Stimulated activated CD8-positive, alpha-beta memory T cell treated with anti-CD3 and anti-CD28 coated beads, Interleukin-7, amount 100 ng/mL, for 4 hours (primary cell): Measurements from ENCODE around the gene TMEM198.

ENCODE experiments used
- DNase-seq, 2 donors: peaks; one replicate each; pipeline ENCODE4 v3.0.0-alpha.2; 2020; ENCODE audit warnings: low read depth in 2 of 2

The TMEM198 gene

DNA sequence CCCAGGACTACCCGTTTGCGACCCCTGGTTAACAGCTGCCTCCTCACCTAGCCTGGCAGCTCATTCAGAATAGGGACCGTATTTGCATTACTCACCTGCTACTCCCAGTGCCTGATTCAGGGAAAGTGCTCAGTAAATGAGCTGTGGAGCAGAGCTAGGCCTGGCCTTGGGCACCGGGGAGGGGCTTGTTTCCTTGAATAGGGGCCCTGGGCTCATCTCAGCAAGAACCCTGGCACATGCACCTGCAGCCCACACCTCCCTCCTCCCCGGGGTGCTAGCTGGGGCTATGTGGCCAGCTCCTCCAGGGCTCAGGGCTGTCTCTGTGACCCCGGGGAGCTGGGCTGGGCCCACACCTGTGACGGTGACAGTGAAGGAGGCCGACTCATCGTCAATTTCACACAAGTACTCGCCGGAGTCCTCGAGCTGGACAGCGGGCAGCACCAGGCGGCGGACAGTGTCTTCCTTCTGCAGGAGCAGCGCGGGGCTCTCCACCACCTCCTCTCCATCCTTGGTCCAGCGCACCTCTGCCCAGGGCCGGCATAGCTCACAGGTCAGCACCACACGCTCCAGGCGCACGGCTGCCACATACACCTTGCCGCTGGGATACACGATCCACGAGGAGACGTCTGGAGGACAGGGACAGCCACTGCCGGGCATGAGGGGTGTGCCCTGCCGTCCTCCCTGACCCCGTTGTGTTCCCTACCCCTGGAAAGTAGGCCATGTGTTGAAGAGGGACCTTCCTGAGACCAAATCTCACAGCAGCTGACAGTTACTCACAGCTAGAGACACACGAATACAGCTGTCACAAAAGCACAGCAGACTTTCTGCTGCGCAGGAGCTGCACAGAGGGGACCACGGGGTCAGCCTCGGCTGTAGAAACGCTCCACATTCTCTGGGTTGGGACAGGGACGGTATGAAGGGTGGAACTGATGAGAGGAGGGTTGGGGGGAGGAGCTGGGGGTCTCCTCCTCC, 18.5 kb downstream of the TMEM198 start:
- DNase-seq: no peak

DNA sequence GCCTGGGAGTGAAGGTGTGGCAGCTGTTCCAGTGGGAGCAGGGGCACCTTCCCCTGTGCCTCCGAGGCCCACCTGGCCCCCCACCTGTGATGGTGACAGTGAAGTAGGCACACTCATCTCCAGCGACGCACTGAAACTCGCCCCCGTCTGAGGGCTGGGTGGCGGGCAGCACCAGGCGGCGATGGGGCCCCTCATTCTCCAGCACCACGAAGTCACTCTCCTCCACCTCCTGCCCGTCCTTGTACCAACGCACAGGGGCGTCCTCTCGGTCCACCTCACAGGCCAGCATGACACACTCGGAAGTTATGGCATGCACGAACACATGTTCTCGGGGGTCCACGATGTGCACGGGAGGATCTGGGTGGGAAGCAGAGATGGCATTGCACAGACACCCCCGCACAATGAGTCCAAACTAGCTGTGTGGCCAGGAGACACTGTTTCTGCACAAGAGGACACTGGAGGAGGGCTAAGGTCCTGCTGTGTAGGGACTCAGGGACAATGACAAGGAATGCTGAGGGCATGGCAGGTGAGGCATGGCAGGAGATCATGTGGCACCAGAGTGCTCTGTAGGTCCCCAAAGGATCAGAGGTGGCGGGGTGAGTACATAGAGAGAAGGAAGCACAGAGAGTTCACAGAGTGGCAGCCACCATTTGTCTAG, 19.6 kb downstream of the TMEM198 start:
- no peak for DNase-seq

DNA sequence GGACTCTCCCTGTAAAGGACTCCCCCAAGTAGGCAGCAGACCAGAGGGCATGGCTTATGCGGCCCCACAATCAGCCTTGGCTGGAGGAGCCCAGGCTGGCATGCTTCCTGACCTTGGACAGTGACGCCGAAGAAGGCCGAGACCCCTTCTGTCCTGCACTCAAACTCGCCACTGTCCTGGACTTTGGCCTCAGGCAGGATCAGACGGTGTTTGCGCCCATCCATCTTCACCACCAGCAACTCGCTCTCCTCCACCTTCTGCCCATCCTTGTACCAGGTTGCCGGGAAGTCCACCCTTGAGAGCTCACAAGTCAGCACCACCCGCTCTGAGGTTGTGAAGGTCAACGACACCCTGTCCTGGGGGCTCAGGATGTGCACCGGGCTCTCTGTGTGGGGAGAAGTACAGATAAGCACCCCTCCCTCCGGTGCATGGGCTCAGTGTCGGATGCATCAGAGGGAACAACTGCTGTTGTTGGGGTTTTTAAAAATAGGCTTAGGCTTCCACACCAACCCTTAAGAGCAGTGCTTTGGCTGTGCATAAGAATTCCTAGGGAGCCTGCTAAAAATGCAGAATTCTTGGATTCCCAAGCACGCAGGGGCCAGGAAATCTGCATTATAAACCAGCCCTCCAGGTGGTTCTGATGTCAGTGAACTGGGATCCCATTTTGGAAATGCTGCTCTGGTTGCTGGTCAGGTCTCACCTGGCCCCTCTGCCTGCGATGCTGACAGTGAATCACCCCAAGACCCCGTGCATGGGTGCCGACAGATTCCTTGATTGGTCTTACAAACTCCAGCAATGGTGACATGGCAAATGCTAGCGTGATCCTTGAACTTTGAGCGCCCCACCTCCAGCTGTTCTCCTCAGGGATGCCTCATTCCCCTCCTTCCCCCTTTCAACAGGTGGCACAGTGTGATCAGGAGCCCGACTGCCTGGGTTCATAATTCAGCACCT, 21.6 kb downstream of the TMEM198 start:
- DNase-seq: no peak

DNA sequence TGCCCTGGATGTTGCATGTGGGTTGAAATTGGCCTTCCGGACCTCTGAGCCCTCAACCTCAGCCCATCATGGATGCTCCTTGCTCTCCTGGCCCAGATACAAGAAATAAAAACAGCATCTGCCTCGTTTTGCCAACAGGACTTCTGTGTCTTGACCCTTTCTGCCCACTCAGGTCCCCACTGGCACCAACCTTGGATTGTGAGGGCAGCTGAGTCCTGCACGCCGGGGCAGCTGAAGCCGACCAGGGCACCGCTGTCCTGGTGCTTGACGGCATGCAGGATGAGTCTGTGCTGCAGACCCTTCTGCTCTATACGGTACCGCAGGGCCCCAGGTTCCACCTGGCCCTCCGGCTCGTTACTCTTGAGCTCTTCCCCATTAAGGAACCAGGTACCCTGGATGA, 22.8 kb downstream of the TMEM198 start:
- no peak for DNase-seq

- DNase-seq: no peak
Measured at GRCh38 chr2:219567131-219567530, 23.3 kb downstream of the TMEM198 start.

DNA sequence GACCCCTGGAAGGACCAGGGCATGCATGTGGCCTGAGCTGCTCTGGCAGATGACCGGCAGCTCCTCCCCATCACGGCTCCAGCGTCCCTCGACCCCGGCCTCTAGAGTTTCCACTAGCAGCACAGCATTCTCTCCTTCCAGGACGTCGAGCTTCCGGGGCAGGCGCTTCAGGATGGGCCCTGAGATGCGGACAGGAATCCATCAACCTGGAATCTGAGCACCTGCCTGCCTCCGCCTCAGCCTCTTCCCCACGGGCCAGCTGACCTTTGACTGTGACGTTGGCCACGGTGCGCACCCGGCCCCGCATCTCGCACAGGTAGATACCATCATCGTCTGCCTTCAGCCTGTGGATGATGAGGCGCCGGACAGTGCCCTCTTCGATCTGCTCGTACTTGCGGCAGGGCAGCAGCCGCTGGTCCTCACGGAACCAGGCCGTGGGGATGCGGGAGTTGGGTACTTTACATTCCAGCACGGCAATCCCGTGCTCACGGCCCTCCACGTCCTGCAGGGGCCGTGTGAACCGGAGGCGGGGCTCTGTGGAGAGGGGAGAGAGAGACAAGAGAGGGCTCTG, 24.0 kb downstream of the TMEM198 start:
- no peak for DNase-seq

DNA sequence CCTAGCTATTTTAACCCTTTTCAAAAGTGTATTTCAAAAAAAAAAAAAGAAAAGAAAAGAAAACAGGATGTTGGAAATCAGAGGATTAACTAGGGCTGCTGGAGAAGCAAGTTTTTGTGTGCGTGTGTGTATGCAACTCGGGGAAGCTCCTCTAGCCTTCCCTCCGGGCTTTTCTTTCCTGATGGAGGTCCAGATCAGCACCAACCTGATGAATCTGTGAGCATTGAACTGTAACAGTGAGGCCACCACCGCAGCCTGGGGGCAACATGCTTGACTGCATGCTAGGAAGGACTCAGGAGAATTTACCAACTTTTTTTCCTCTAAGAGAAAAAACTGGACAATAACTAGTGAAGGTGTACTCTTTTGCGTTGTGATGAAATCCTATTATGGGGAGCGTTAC, 25.2 kb downstream of the TMEM198 start:
- DNase-seq: no peak

GRCh38 chr2:219569635-219570034, 25.8 kb downstream of the TMEM198 start:
- DNase-seq: no peak

DNA sequence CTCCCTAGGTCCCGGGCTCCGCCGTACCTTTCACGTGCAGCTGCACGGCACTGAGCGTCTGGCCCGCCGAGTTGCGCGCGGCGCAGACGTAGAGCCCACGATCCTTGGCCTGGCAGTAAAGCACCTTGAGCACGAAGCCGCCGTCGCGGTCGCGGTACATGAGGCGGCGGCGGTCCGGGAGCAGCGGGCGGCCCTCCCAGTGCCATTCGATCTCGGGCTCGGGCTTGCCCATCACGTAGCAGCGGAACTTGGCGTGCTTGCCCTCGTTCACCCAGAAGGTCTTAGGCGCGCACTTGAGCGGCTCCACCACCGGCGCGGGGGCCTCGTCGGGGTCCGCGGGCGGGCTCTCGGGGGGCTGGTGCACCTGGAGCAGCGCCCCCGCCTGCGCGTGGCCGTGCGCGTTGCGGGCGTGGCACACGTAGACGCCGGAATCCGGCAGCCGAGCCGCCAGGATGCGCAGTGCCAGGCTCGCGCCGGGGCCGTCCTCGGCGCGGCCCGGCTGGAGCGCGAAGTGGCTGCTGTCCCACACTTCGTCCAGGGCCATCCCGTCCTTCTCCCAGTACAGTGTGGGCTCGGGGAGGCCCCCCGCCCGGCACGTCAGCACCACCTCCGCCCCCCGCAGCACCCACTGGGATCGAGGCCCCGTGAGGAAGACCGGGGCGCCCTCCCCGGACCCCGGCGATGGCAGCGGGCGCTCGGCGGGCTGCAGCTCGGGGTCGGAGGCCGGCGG, 26.5 kb downstream of the TMEM198 start:
- no peak for DNase-seq

- no peak for DNase-seq
Measured at GRCh38 chr2:219570924-219571310, 27.1 kb downstream of the TMEM198 start.

- no peak for DNase-seq
Measured at GRCh38 chr2:219571311-219572236, 27.7 kb downstream of the TMEM198 start, which contains the start of gene OBSL1. Gene OBSL1, minus strand, starts transcription at chr2:219571539. Its CDS starts 307 bp downstream, at chr2:219571232.

DNA sequence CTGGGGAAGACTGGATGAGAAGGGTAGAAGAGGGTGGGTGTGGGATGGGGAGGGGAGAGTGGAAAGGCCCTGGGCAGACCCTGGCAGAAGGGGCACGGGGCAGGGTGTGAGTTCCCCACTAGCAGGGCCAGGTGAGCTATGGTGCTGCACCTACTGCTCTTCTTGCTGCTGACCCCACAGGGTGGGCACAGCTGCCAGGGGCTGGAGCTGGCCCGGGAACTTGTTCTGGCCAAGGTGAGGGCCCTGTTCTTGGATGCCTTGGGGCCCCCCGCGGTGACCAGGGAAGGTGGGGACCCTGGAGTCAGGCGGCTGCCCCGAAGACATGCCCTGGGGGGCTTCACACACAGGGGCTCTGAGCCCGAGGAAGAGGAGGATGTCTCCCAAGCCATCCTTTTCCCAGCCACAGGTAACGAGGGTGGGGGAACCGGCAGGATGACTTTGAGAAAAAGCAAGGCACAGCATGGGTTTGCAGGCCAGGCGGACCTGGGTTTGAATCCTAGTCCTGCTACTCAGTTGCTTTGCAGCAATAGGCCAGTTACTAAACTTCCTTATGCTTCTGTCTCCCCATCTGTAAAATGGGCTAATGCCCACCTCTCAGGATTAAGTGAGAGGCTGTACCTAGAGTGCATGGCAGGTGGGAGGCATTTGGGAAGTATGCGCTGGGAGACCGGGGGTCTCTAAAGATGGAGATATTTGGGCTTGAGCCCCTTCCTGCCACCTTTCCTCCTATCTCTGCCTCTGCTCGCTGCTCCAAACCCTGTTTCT, 28.6 kb downstream of the TMEM198 start, which contains the start of gene INHA:
INHA (plus strand) TSS at position 74 of the 765 bp plus-strand sequence; CDS start at position 139, 65 bp downstream.
- no peak for DNase-seq

- DNase-seq: no peak
Measured at GRCh38 chr2:219573166-219573565, 29.3 kb downstream of the TMEM198 start.

- no peak for DNase-seq
Measured at GRCh38 chr2:219574484-219575311, 30.9 kb downstream of the TMEM198 start.

- no peak for DNase-seq
Measured at GRCh38 chr2:219575566-219576504, 32.0 kb downstream of the TMEM198 start.

- DNase-seq: no peak
Measured at GRCh38 chr2:219576505-219577388, 32.9 kb downstream of the TMEM198 start.
